Central memory CD8-positive, alpha-beta T cell (primary cell): ENCODE measurements around the gene NCAM1.

Experiments
- ATAC-seq: fragments of 150-1000 bp; cut with Tn5 transposase; replicated peaks from 2 replicates; pipeline ENCODE4 v1.10.0; 2022; ENCODE audit warnings: mild to moderate bottlenecking, moderate FRiP score, moderate number of reproducible peaks; ENCODE audit not compliant: poor library complexity, severe bottlenecking; ENCODE audit errors: extremely low read depth
- DNase-seq, 2 donors: peaks; one replicate each; pipeline ENCODE4 v3.0.0; 2021; ENCODE audit warnings: low spot score in 2 of 2
- H3K27ac Mint-ChIP-seq: one replicate; pipeline ENCODE4 v1.8.0; 2022; ENCODE audit warnings: low read depth, mild to moderate bottlenecking, moderate library complexity, mixed read lengths
- H3K27me3 Mint-ChIP-seq: one replicate; pipeline ENCODE4 v1.8.0; 2022; ENCODE audit warnings: mixed read lengths
- H3K36me3 Mint-ChIP-seq: one replicate; pipeline ENCODE4 v1.8.0; 2022; ENCODE audit warnings: mild to moderate bottlenecking, moderate library complexity, mixed read lengths; ENCODE audit not compliant: insufficient read depth
- H3K4me1 Mint-ChIP-seq: one replicate; pipeline ENCODE4 v1.8.0; 2022; ENCODE audit warnings: mixed read lengths
- H3K4me3 Mint-ChIP-seq: one replicate; pipeline ENCODE4 v1.8.0; 2022; ENCODE audit warnings: mild to moderate bottlenecking, moderate library complexity, mixed read lengths
- H3K9me3 Mint-ChIP-seq: one replicate; pipeline ENCODE4 v1.8.0; 2022; ENCODE audit warnings: mixed read lengths

NCAM1 gene

GRCh38 chr11:113112307-113112706 is 151.1 kb downstream of the NCAM1 start:
- DNase-seq (no peak), ATAC-seq (no peak)
- Mint-ChIP-seq H3K4me3 (no peak overlapping the region), H3K27me3 (peaks cover 31% of the 10 kb centered on the region), H3K36me3 (peaks cover 2% of the 10 kb centered on the region), H3K9me3 (no peaks in the 10 kb centered on the region), H3K4me1 (no peaks in the 10 kb centered on the region), H3K27ac (no peak overlapping the region)

- Mint-ChIP-seq H3K36me3 (peaks cover 2% of the 10 kb centered on the region), H3K4me1 (no peaks in the 10 kb centered on the region), H3K4me3 (no peak overlapping the region), H3K27ac (no peak overlapping the region), H3K9me3 (no peaks in the 10 kb centered on the region), H3K27me3 (peaks cover 30% of the 10 kb centered on the region)
- DNase-seq, result no peak
- no peak for ATAC-seq
These were observed 152.8 kb downstream of the NCAM1 start for GRCh38 chr11:113113801-113114704.

DNA sequence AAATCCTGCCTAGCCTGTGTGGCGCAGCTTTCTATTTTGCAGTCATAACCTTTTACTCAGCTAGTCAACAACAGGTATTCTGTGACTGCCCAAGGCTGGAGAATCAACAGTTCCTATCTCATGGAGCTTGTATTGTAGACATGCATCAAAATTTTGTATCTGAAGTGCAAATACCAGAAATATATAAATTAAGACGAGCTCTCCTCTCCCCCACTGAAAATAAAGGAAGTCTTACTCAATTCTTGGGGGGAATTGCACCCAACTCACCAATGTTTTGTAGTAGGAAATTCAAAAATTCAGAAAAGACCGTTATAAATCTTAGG is 153.4 kb downstream of the NCAM1 start:
- H3K27ac Mint-ChIP-seq, result no peak overlapping the region
- no peak for ATAC-seq
- H3K4me1 Mint-ChIP-seq, result no peaks in the 10 kb centered on the region
- H3K9me3 Mint-ChIP-seq, result no peaks in the 10 kb centered on the region
- H3K4me3 Mint-ChIP-seq, result no peak overlapping the region
- DNase-seq, result no peak
- H3K27me3 Mint-ChIP-seq, result peaks cover 24% of the 10 kb centered on the region
- peaks cover 2% of the 10 kb centered on the region for H3K36me3 Mint-ChIP-seq

GRCh38 chr11:113118104-113118503 is 156.9 kb downstream of the NCAM1 start:
- no peak for ATAC-seq
- Mint-ChIP-seq H3K9me3 (no peaks in the 10 kb centered on the region), H3K36me3 (no peaks in the 10 kb centered on the region), H3K27me3 (peaks cover 37% of the 10 kb centered on the region), H3K4me3 (no peak overlapping the region), H3K4me1 (no peaks in the 10 kb centered on the region), H3K27ac (no peak overlapping the region)
- DNase-seq, result no peak

GRCh38 chr11:113119074-113119473 is 157.9 kb downstream of the NCAM1 start:
- no peak overlapping the region for H3K4me3 Mint-ChIP-seq
- H3K27me3 Mint-ChIP-seq, result peaks cover 41% of the 10 kb centered on the region
- H3K9me3 Mint-ChIP-seq, result no peaks in the 10 kb centered on the region
- no peaks in the 10 kb centered on the region for H3K36me3 Mint-ChIP-seq
- no peak overlapping the region for H3K27ac Mint-ChIP-seq
- DNase-seq (no peak), ATAC-seq (no peak)
- no peaks in the 10 kb centered on the region for H3K4me1 Mint-ChIP-seq

DNA sequence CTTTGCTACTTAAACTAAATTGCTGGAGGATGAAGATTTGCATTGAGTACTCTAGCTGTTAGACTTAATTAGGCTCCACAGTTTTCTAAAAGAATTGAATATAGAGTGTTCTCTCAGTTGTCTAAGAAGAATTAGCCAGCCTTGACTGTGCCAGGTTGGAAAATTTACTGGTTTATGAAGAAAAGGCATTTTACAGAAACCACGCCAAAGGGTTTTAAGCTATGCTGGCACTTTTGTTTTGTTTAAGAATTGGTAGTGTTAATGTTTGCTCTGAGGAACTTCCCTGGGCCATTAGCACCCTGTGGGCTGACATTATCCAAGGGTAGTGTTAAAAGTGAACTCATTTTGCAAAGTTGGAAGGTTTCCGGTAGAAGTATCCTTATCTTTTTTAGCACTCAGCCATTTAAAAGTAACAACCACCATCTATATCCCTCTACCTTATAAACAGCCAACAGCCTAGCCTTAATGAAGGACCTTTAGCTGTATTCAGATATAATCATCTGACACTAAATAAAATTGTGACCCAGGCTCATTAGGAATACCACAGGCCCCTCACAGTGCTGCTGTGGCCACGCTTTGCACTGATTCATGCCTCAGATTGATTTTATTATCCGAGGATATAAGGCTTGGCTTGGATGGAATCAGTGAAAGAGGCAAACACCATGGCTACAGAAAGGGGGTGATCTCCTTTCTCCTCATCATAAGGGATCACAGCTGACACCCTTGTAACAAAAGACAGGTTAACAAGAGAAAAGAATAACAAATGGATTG is 158.9 kb downstream of the NCAM1 start:
- no peak for ATAC-seq
- Mint-ChIP-seq H3K9me3 (no peaks in the 10 kb centered on the region), H3K27me3 (peaks cover 34% of the 10 kb centered on the region)

GRCh38 chr11:113121746-113122145 is 160.5 kb downstream of the NCAM1 start:
- no peak for ATAC-seq
- no peak for DNase-seq
- no peak overlapping the region for H3K27ac Mint-ChIP-seq
- peaks cover 29% of the 10 kb centered on the region for H3K27me3 Mint-ChIP-seq
- H3K4me1 Mint-ChIP-seq, result no peaks in the 10 kb centered on the region
- no peak overlapping the region for H3K4me3 Mint-ChIP-seq
- H3K36me3 Mint-ChIP-seq, result no peaks in the 10 kb centered on the region
- H3K9me3 Mint-ChIP-seq, result no peaks in the 10 kb centered on the region

More for the DNA sequence above, 158.9 kb downstream of the NCAM1 start:
- H3K4me1 Mint-ChIP-seq, result no peaks in the 10 kb centered on the region
- no peak overlapping the region for H3K27ac Mint-ChIP-seq
- no peaks in the 10 kb centered on the region for H3K36me3 Mint-ChIP-seq
- no peak for DNase-seq
- H3K4me3 Mint-ChIP-seq, result no peak overlapping the region

DNA sequence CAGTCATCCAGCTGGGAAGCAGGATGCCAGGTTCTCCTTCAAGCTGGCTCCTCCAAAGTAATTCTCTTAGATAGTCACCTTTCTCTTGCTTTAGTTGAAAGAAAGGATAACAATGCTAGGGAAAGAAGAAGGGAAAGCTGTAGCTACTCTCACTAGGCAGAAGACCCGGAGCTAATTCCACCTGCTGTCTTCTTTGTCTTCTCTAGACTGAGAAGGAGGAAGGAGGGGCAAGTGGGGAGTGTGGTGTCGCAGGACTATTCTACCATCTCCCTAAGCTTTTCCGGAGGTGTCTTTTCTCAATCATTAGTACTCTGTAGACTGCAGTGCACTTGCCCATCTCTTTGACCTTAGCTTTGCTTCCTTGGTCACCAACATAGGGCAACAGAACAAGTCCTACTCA is 162.8 kb downstream of the NCAM1 start:
- H3K9me3 Mint-ChIP-seq, result no peaks in the 10 kb centered on the region
- ATAC-seq (no peak), DNase-seq (no peak)
- no peak overlapping the region for H3K27ac Mint-ChIP-seq
- H3K4me3 Mint-ChIP-seq, result no peak overlapping the region
- no peaks in the 10 kb centered on the region for H3K4me1 Mint-ChIP-seq
- H3K36me3 Mint-ChIP-seq, result peaks cover 2% of the 10 kb centered on the region
- peaks cover 29% of the 10 kb centered on the region for H3K27me3 Mint-ChIP-seq

DNA sequence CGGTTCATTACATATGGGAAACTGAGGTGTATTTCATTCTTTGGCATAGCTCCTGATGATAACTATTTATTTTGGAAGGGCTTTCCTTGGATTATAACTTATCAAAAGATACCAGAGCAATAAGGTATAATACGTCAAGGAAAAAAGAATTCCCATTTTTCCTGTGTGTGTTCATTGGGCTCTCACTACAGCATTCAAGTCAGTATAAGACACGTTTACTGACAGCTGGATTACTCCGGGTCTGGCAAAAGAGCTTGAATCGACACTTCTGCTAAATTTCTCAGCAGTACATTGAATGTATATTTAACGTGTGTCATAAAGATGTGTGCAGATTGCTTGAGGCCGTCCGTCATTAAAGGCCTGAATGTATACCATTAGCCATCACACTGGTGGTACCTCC is 163.4 kb downstream of the NCAM1 start:
- Mint-ChIP-seq H3K27ac (no peak overlapping the region), H3K36me3 (peaks cover 2% of the 10 kb centered on the region), H3K4me3 (no peak overlapping the region), H3K4me1 (no peaks in the 10 kb centered on the region), H3K9me3 (no peaks in the 10 kb centered on the region), H3K27me3 (peaks cover 29% of the 10 kb centered on the region)
- DNase-seq (no peak), ATAC-seq (no peak)

GRCh38 chr11:113129261-113129992 is 168.2 kb downstream of the NCAM1 start:
- Mint-ChIP-seq H3K36me3 (peaks cover 2% of the 10 kb centered on the region), H3K9me3 (no peaks in the 10 kb centered on the region), H3K27me3 (peaks cover 3% of the 10 kb centered on the region), H3K4me3 (no peak overlapping the region), H3K4me1 (no peaks in the 10 kb centered on the region), H3K27ac (no peak overlapping the region)
- DNase-seq (no peak), ATAC-seq (no peak)

GRCh38 chr11:113131036-113131775 is 170.0 kb downstream of the NCAM1 start:
- no peak for ATAC-seq
- no peak overlapping the region for H3K27ac Mint-ChIP-seq

GRCh38 chr11:113133071-113133470 is 171.9 kb downstream of the NCAM1 start:
- Mint-ChIP-seq H3K9me3 (no peaks in the 10 kb centered on the region), H3K4me3 (no peak overlapping the region), H3K27me3 (peaks cover 40% of the 10 kb centered on the region), H3K4me1 (no peaks in the 10 kb centered on the region), H3K36me3 (peaks cover 2% of the 10 kb centered on the region), H3K27ac (no peak overlapping the region)
- ATAC-seq (no peak), DNase-seq (no peak)

More at GRCh38 chr11:113131036-113131775, 170.0 kb downstream of the NCAM1 start:
- Mint-ChIP-seq H3K36me3 (peaks cover 2% of the 10 kb centered on the region), H3K4me1 (no peaks in the 10 kb centered on the region), H3K9me3 (no peaks in the 10 kb centered on the region), H3K4me3 (no peak overlapping the region), H3K27me3 (peaks cover 21% of the 10 kb centered on the region)
- DNase-seq, result no peak
